BLaER1 treated with 17β-estradiol and CSF1 and Interleukin-3, amounts not matched to agents 10 nM and 100 nM (cell line): ENCODE data around the gene ITGAE.
A peak's percentile ranks its signal among the peaks of the same experiment; 100 is the strongest.

ENCODE experiments used
- H3K27ac ChIP-seq, 11 experiments: shearing (Covaris generic); formaldehyde crosslinking; 2 replicates each; pipeline ENCODE4 v1.8.1; 2022
- H3K27me3 ChIP-seq, 11 experiments: shearing (Covaris generic); formaldehyde crosslinking; 2 replicates each; pipeline ENCODE4 v1.8.1; 2022
- H3K36me3 ChIP-seq, 11 experiments: shearing (Covaris generic); formaldehyde crosslinking; 2 replicates each; pipeline ENCODE4 v1.8.1; 2022
- H3K4me1 ChIP-seq, 10 experiments: shearing (Covaris generic); formaldehyde crosslinking; 2 replicates each; pipeline ENCODE4 v1.8.1; 2022
- H3K4me2 ChIP-seq, 11 experiments: shearing (Covaris generic); formaldehyde crosslinking; 2 replicates each; pipeline ENCODE4 v1.8.1; 2022
- H3K4me3 ChIP-seq, 10 experiments: shearing (Covaris generic); formaldehyde crosslinking; 2 replicates each; pipeline ENCODE4 v1.8.1; 2022
- H3K9ac ChIP-seq, 11 experiments: shearing (Covaris generic); formaldehyde crosslinking; 2 replicates each; pipeline ENCODE4 v1.8.1; 2022
- H3K9me3 ChIP-seq, 11 experiments: shearing (Covaris generic); formaldehyde crosslinking; replicated peaks in 1 of 11; 2 replicates each; pipeline ENCODE4 v1.8.1; 2022
- H4K20me1 ChIP-seq, 11 experiments: shearing (Covaris generic); formaldehyde crosslinking; 2 replicates each; pipeline ENCODE4 v1.8.1; 2022
- Cebpa-rat ChIP-seq, 11 experiments: shearing (Covaris generic); IDR thresholded peaks; 2 replicates each; pipeline ENCODE4 v1.8.1; 2022

Gene ITGAE

DNA sequence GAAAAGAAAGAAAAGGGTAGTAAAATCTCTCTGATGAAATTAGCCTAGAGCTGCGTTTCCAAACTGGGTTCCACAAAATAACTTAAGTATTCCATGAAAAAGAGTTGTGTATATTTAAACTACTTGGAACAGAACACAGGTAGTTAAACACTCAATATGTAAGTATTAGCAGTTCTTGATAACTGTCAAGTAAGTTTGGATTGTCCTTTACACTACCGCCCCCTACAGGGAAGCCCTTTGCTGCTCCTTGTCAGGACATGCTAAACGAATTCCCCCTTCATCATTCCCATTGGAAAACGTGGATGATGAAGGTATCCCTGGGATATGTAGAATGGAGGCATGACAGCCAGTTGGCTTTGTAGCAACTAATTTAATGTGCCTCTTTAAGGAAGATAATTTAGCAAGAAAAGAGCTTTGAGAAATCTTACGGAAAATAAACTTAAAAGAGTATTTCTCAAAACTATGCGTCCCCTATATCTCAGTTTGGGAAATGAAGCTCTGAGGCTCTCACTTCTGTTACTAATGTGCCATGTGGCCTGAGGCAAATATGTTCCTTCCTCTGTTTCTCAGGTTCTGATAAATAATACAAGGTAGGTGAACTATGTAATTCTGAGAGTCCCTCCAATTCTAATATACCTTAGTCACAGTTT, 26.3 kb upstream of the ITGAE start:
- peaks cover 78 to 89% (median 85%) of the 10 kb centered on the region in 11 experiments for H3K36me3 ChIP-seq
- no peak overlapping the region for H3K27ac ChIP-seq
- H3K27me3 ChIP-seq: no peaks in the 10 kb centered on the region
- peak overlapping the region in 1 of 11 experiments; percentile 41; a peak in 1 of 22 replicates for H3K4me2 ChIP-seq
- peaks cover 0 to 34% (median 20%) of the 10 kb centered on the region in 11 experiments; a peak in 18 of 22 replicates for H4K20me1 ChIP-seq
- H3K9ac ChIP-seq: no peak overlapping the region
- no peak overlapping the region for H3K4me3 ChIP-seq
- no peaks in the 10 kb centered on the region for H3K9me3 ChIP-seq
- peaks cover 0 to 26% (median 13%) of the 10 kb centered on the region in 10 experiments; a peak in 11 of 20 replicates for H3K4me1 ChIP-seq
- no peak for TF ChIP-seq Cebpa-rat (IDR thresholded peaks at IDR 0.05)

- H3K36me3 ChIP-seq: peaks cover 88 to 99% (median 95%) of the 10 kb centered on the region in 11 experiments
These were observed 25.2 kb upstream of the ITGAE start for GRCh38 chr17:3826191-3826590.

DNA sequence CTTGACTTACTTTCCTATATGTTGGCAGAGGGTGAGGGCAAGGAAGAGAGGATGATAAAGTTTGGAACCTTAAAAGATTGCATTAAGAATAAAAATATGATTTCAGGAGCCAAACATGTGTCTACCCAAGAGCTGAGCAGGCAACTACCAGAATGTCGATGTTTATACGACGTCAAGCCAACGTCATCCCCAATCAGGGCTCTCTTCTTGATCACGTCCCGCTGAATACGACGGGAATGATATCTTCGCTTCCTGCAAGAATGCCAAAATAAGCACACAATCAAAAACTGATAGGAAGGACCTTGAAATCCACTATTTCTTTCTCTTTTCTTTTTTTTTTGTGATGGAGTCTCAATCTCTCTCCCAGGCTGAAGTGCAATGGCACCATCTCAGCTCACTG, 20.1 kb upstream of the ITGAE start:
- no peaks in the 10 kb centered on the region for H3K27me3 ChIP-seq
- no peak overlapping the region for H3K4me3 ChIP-seq

More at GRCh38 chr17:3826191-3826590, 25.2 kb upstream of the ITGAE start:
- peaks cover 0 to 34% (median 20%) of the 10 kb centered on the region in 11 experiments; a peak in 18 of 22 replicates for H4K20me1 ChIP-seq
- H3K27me3 ChIP-seq: no peaks in the 10 kb centered on the region
- no peak overlapping the region for H3K4me2 ChIP-seq
- no peak overlapping the region for H3K4me3 ChIP-seq
- H3K9ac ChIP-seq: 0 out of 22 replicates have a peak overlapping the region, but pooled peaks of 1 of the 11 experiments have one; percentile 2
- TF ChIP-seq Cebpa-rat (IDR thresholded peaks at IDR 0.05): no peak
- peaks cover 0 to 26% (median 13%) of the 10 kb centered on the region in 10 experiments; a peak in 11 of 20 replicates for H3K4me1 ChIP-seq
- no peaks in the 10 kb centered on the region for H3K9me3 ChIP-seq
- peak overlapping the region in 1 of 11 experiments; percentile 3; a peak in 1 of 22 replicates for H3K27ac ChIP-seq

GRCh38 chr17:3818786-3819185, 17.8 kb upstream of the ITGAE start:
- Histone ChIP-seq H3K4me1 (peaks cover 24 to 44% (median 36%) of the 10 kb centered on the region in 10 experiments), H3K27me3 (no peaks in the 10 kb centered on the region), H3K4me2 (peak overlapping the region; percentile 39 to 74 (median 57)), H4K20me1 (no peaks in the 10 kb centered on the region), H3K9me3 (no peaks in the 10 kb centered on the region), H3K36me3 (peaks cover 82 to 98% (median 90%) of the 10 kb centered on the region in 11 experiments), H3K4me3 (no peak overlapping the region), H3K27ac (peak overlapping the region in 10 of 11 experiments; percentile 32 to 79 (median 72); a peak in 20 of 22 replicates), H3K9ac (peak overlapping the region; percentile 3 to 60 (median 49); a peak in 16 of 22 replicates)
- no peak for TF ChIP-seq Cebpa-rat (IDR thresholded peaks at IDR 0.05)

More for the DNA sequence above, 20.1 kb upstream of the ITGAE start:
- Histone ChIP-seq H3K4me2 (no peak overlapping the region), H3K27ac (no peak overlapping the region), H3K4me1 (peaks cover 24 to 39% (median 33%) of the 10 kb centered on the region in 10 experiments), H4K20me1 (peaks cover 0 to 3% (median 0%) of the 10 kb centered on the region in 11 experiments; a peak in 1 of 22 replicates), H3K9me3 (no peaks in the 10 kb centered on the region), H3K9ac (no peak overlapping the region), H3K36me3 (peaks cover 82 to 98% (median 91%) of the 10 kb centered on the region in 11 experiments)
- TF ChIP-seq Cebpa-rat (IDR thresholded peaks at IDR 0.05): no peak

- Histone ChIP-seq H3K27ac (peak overlapping the region in 9 of 11 experiments; percentile 45 to 79 (median 72); a peak in 14 of 22 replicates), H3K9ac (peak overlapping the region in 5 of 11 experiments; percentile 3 to 59 (median 49); a peak in 3 of 22 replicates), H4K20me1 (peaks cover 0 to 4% (median 0%) of the 10 kb centered on the region in 11 experiments; a peak in 1 of 22 replicates), H3K4me2 (peak overlapping the region; percentile 39 to 74 (median 57); a peak in 21 of 22 replicates), H3K9me3 (no peaks in the 10 kb centered on the region), H3K4me1 (peaks cover 24 to 44% (median 36%) of the 10 kb centered on the region in 10 experiments), H3K36me3 (peaks cover 82 to 98% (median 90%) of the 10 kb centered on the region in 11 experiments), H3K4me3 (no peak overlapping the region), H3K27me3 (no peaks in the 10 kb centered on the region)
- TF ChIP-seq Cebpa-rat (IDR thresholded peaks at IDR 0.05): no peak
These were observed 17.0 kb upstream of the ITGAE start for GRCh38 chr17:3817851-3818605.

DNA sequence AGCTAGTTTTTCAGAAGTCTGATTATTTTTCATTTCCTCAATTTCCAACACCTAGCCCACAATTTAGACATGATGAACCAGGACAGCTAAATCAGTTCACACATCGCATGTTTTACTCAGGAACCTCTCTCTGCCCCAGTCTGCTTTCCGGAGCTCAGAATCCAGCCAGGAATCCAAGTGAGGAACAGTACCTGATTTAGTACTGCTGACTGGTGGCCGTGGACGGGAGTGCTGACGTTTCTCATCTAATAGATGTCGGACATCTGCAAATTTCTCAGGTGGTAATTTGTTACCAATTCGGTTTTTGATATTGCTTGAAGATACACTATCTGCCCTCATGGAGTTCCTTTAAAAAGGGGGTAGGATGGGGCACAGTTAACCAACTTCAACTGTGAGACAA, 14.9 kb upstream of the ITGAE start:
- Histone ChIP-seq H3K27me3 (no peaks in the 10 kb centered on the region), H3K4me2 (peak overlapping the region in 8 of 11 experiments; percentile 63 to 79 (median 72); a peak in 13 of 22 replicates), H3K27ac (peak overlapping the region in 6 of 11 experiments; percentile 48 to 61 (median 54); a peak in 9 of 22 replicates), H3K4me1 (peaks cover 24 to 51% (median 43%) of the 10 kb centered on the region in 10 experiments), H3K36me3 (peaks cover 83 to 98% (median 90%) of the 10 kb centered on the region in 11 experiments), H3K9me3 (no peaks in the 10 kb centered on the region), H4K20me1 (peaks cover 0 to 11% (median 0%) of the 10 kb centered on the region in 11 experiments; a peak in 3 of 22 replicates), H3K4me3 (no peak overlapping the region), H3K9ac (peak overlapping the region in 3 of 11 experiments; percentile 31 to 57 (median 50); a peak in 3 of 22 replicates)
- TF ChIP-seq Cebpa-rat (IDR thresholded peaks at IDR 0.05): no peak

- H4K20me1 ChIP-seq: peaks cover 0 to 19% (median 0%) of the 10 kb centered on the region in 11 experiments; a peak in 6 of 22 replicates
- H3K4me1 ChIP-seq: peaks cover 24 to 59% (median 51%) of the 10 kb centered on the region in 10 experiments
- H3K27me3 ChIP-seq: no peaks in the 10 kb centered on the region
- TF ChIP-seq Cebpa-rat (IDR thresholded peaks at IDR 0.05): no peak
- no peaks in the 10 kb centered on the region for H3K9me3 ChIP-seq
- peaks cover 83 to 98% (median 89%) of the 10 kb centered on the region in 11 experiments for H3K36me3 ChIP-seq
- no peak overlapping the region; a peak in 1 of 22 replicates for H3K27ac ChIP-seq
- H3K4me3 ChIP-seq: no peak overlapping the region
- H3K4me2 ChIP-seq: no peak overlapping the region
- H3K9ac ChIP-seq: peak overlapping the region in 3 of 11 experiments; percentile 30 to 38 (median 38); a peak in 2 of 22 replicates
These were observed 14.1 kb upstream of the ITGAE start for GRCh38 chr17:3815122-3815521.

- Histone ChIP-seq H3K4me1 (peaks cover 23 to 58% (median 52%) of the 10 kb centered on the region in 10 experiments), H3K4me3 (no peak overlapping the region), H3K36me3 (peaks cover 85 to 98% (median 90%) of the 10 kb centered on the region in 11 experiments), H3K9ac (no peak overlapping the region), H3K27ac (no peak overlapping the region), H3K9me3 (no peaks in the 10 kb centered on the region), H3K27me3 (no peaks in the 10 kb centered on the region), H3K4me2 (no peak overlapping the region), H4K20me1 (peaks cover 0 to 23% (median 0%) of the 10 kb centered on the region in 11 experiments; a peak in 6 of 22 replicates)
- no peak for TF ChIP-seq Cebpa-rat (IDR thresholded peaks at IDR 0.05)
These were observed 13.4 kb upstream of the ITGAE start for GRCh38 chr17:3814361-3814760.
